GM23338 (cell line): ENCODE data around the gene DVL1. TPM values are rescaled to one million over a fixed set of nuclear protein-coding genes. Genes with fewer than 3 reads are reported as not detected.

Source experiments
- ATAC-seq: fragments of 200-7000 bp; cut with Tn5 transposase; 3 replicates; pipeline ENCODE4 v1.9.1; 2020
- DNase-seq: peaks from one replicate; pipeline ENCODE4 v3.0.0-alpha.2; 2015; ENCODE audit warnings: low spot score
- H2AFZ ChIP-seq: fragments of 200-600 bp; sonication (generic); 2 replicates; pipeline ENCODE4 v1.8.0; 2016; ENCODE audit warnings: antibody characterized with exemption, mild to moderate bottlenecking, moderate library complexity
- H3F3A ChIP-seq: fragments of 200-600 bp; sonication (generic); replicated peaks from 2 replicates; pipeline ENCODE4 v1.8.0; 2017; ENCODE audit warnings: antibody characterized with exemption, mixed run types, low read depth
- H3K27ac ChIP-seq: fragments of 200-600 bp; sonication (generic); 2 replicates; pipeline ENCODE4 v1.6.1; 2016; ENCODE audit warnings: low read depth
- H3K27me3 ChIP-seq: fragments of 200-600 bp; sonication (generic); 2 replicates; pipeline ENCODE4 v1.8.0; 2016; ENCODE audit warnings: mild to moderate bottlenecking, mixed run types, moderate library complexity; ENCODE audit not compliant: insufficient read depth
- H3K36me3 ChIP-seq: fragments of 200-600 bp; sonication (generic); 2 replicates; pipeline ENCODE4 v1.8.0; 2016; ENCODE audit warnings: mild to moderate bottlenecking; ENCODE audit not compliant: insufficient read depth
- H3K4me1 ChIP-seq: fragments of 200-600 bp; sonication (generic); 2 replicates; pipeline ENCODE4 v1.8.0; 2016; ENCODE audit warnings: mild to moderate bottlenecking, moderate library complexity; ENCODE audit not compliant: insufficient read depth
- H3K4me2 ChIP-seq: fragments of 200-600 bp; sonication (generic); 2 replicates; pipeline ENCODE4 v1.7.1; 2017; ENCODE audit warnings: mixed run types
- H3K4me3 ChIP-seq: fragments of 200-600 bp; sonication (generic); 2 replicates; pipeline ENCODE4 v1.6.1; 2016; ENCODE audit warnings: mixed run types
- H3K79me2 ChIP-seq: fragments of 200-600 bp; sonication (generic); replicated peaks from 2 replicates; pipeline ENCODE4 v1.8.0; 2017; ENCODE audit warnings: mild to moderate bottlenecking; ENCODE audit not compliant: insufficient read depth
- H3K9me2 ChIP-seq: fragments of 200-600 bp; sonication (generic); 2 replicates; pipeline ENCODE4 v1.8.0; 2017; ENCODE audit not compliant: insufficient read depth
- H4K20me1 ChIP-seq: fragments of 200-600 bp; sonication (generic); replicated peaks from 2 replicates; pipeline ENCODE4 v1.8.0; 2017; ENCODE audit warnings: mild to moderate bottlenecking; ENCODE audit not compliant: insufficient read depth
- H3K27ac Mint-ChIP-seq: 2 replicates; pipeline ENCODE4 v1.8.0; 2020; ENCODE audit warnings: inconsistent platforms, mild to moderate bottlenecking, moderate library complexity, mixed read lengths
- H3K27me3 Mint-ChIP-seq: 3 replicates; pipeline ENCODE4 v1.8.0; 2022; ENCODE audit warnings: low read depth, mild to moderate bottlenecking, moderate library complexity, mixed read lengths, inconsistent platforms; ENCODE audit not compliant: insufficient read depth, poor library complexity
- H3K36me3 Mint-ChIP-seq: 3 replicates; pipeline ENCODE4 v1.8.0; 2021; ENCODE audit warnings: low read depth, mild to moderate bottlenecking, inconsistent platforms, moderate library complexity, mixed read lengths
- H3K4me1 Mint-ChIP-seq: 3 replicates; pipeline ENCODE4 v1.8.0; 2020; ENCODE audit warnings: mild to moderate bottlenecking, inconsistent platforms, mixed read lengths
- H3K4me3 Mint-ChIP-seq: 3 replicates; pipeline ENCODE4 v1.8.0; 2021; ENCODE audit warnings: moderate library complexity, mild to moderate bottlenecking, inconsistent platforms, mixed read lengths
- H3K9me3 Mint-ChIP-seq: 3 replicates; pipeline ENCODE4 v1.8.0; 2020; ENCODE audit warnings: moderate library complexity, mild to moderate bottlenecking, inconsistent platforms, mixed read lengths
- CREB1 ChIP-seq: fragments of 250-450 bp; sonication (Bioruptor Pico); IDR thresholded peaks from 2 replicates; pipeline ENCODE4 v1.5.0; 2020; ENCODE audit warnings: low read depth, mild to moderate bottlenecking, moderate library complexity
- EZH2 ChIP-seq: fragments of 200-600 bp; sonication (generic); IDR thresholded peaks from one replicate; pipeline ENCODE4 v1.8.0; 2017; ENCODE audit warnings: antibody characterized with exemption, mild to moderate bottlenecking, low read depth; ENCODE audit not compliant: unreplicated experiment
- EZH2phosphoT487 ChIP-seq: fragments of 200-600 bp; sonication (generic); IDR thresholded peaks from one replicate; pipeline ENCODE4 v1.8.1; 2018; ENCODE audit warnings: antibody characterized with exemption; ENCODE audit not compliant: unreplicated experiment
- JUNB ChIP-seq: IDR thresholded peaks from one replicate; pipeline ENCODE4 v1.6.1; 2016; ENCODE audit warnings: antibody characterized with exemption; ENCODE audit not compliant: unreplicated experiment
- NANOG ChIP-seq: IDR thresholded peaks from 2 replicates; pipeline ENCODE4 v1.6.1; 2016; ENCODE audit warnings: antibody characterized with exemption, borderline replicate concordance
- POLR2AphosphoS5 ChIP-seq: IDR thresholded peaks from 2 replicates; pipeline ENCODE4 v1.6.1; 2016; ENCODE audit warnings: antibody characterized with exemption, low read depth
- STAT1 ChIP-seq: IDR thresholded peaks from one replicate; pipeline ENCODE4 v1.6.1; 2016; ENCODE audit warnings: antibody characterized with exemption; ENCODE audit not compliant: unreplicated experiment
- ZNF114 ChIP-seq: fragments of 250-450 bp; sonication (Bioruptor Pico); IDR thresholded peaks from 2 replicates; pipeline ENCODE4 v1.5.0; 2020; ENCODE audit warnings: mild to moderate bottlenecking, moderate library complexity
- ZNF331 ChIP-seq: fragments of 250-450 bp; sonication (Bioruptor Pico); IDR thresholded peaks from 2 replicates; pipeline ENCODE4 v1.5.0; 2020; ENCODE audit warnings: low read depth, mild to moderate bottlenecking, moderate library complexity
- polyA plus RNA-seq: library from polyadenylated mRNA; unstranded; fragments of >200 nt; fragmentation: Nextera tagmentation; extraction: Ambion mirVana; gene quantifications from 2 replicates; pipeline ENCODE4 v1.2.1, GENCODE V29; 2016
- total RNA-seq: library from RNA; depleted of rRNA; stranded (reverse); fragments of >200 nt; shearing (Covaris generic); gene quantifications from 2 replicates; pipeline ENCODE4 v1.2.3, GENCODE V29; 2014
- TF ChIP-seq, protein P1 (sequence below), 2 experiments: fragments of 200-600 bp in 1 of 2; sonication (generic) in 1 of 2; conservative IDR thresholded peaks; 2 replicates each; pipeline versions ENCODE4 v1.5.1 to v1.6.1; 2016 to 2017; ENCODE audit warnings: antibody characterized with exemption in 2 of 2, low read depth in 2 of 2, mild to moderate bottlenecking in 2 of 2, moderate library complexity in 1 of 2
- TF ChIP-seq, protein P2 (sequence below): IDR thresholded peaks from one replicate; pipeline ENCODE4 v1.6.1; 2018; ENCODE audit warnings: antibody characterized with exemption; ENCODE audit not compliant: unreplicated experiment
- TF ChIP-seq, protein P3 (sequence below): fragments of 250-450 bp; sonication (Bioruptor Pico); IDR thresholded peaks from 2 replicates; pipeline ENCODE4 v1.5.0; 2020; ENCODE audit warnings: mild to moderate bottlenecking, moderate library complexity
- TF ChIP-seq, protein P4 (sequence below): IDR thresholded peaks from 2 replicates; pipeline ENCODE4 v1.6.1; 2016; ENCODE audit warnings: antibody characterized with exemption

The DVL1 gene
- total and polyA plus RNA-seq, 2 experiments from 2014 or later, result 13.5 to 69.7 TPM

- H4K20me1 ChIP-seq, result no peaks in the 10 kb centered on the region
- no peaks in the 10 kb centered on the region for H3K36me3 ChIP-seq
- no peaks in the 10 kb centered on the region for H3K9me3 Mint-ChIP-seq
- H3F3A ChIP-seq, result no peaks in the 10 kb centered on the region
- no peak overlapping the region for H3K27ac Mint-ChIP-seq
- H3K27ac ChIP-seq, result no peak overlapping the region
- peaks cover 7% of the 10 kb centered on the region; the same call in 1 of the 2 replicates for H3K4me1 ChIP-seq
- no peak overlapping the region for H3K4me2 ChIP-seq
- no peak overlapping the region for H2AFZ ChIP-seq
- no peak for ATAC-seq
- H3K4me1 Mint-ChIP-seq, result peaks cover 20% of the 10 kb centered on the region; the same call in 2 of the 3 replicates
- H3K36me3 Mint-ChIP-seq, result no peaks in the 10 kb centered on the region; the same call in 2 of the 3 replicates
- TF ChIP-seq, protein P1, sequence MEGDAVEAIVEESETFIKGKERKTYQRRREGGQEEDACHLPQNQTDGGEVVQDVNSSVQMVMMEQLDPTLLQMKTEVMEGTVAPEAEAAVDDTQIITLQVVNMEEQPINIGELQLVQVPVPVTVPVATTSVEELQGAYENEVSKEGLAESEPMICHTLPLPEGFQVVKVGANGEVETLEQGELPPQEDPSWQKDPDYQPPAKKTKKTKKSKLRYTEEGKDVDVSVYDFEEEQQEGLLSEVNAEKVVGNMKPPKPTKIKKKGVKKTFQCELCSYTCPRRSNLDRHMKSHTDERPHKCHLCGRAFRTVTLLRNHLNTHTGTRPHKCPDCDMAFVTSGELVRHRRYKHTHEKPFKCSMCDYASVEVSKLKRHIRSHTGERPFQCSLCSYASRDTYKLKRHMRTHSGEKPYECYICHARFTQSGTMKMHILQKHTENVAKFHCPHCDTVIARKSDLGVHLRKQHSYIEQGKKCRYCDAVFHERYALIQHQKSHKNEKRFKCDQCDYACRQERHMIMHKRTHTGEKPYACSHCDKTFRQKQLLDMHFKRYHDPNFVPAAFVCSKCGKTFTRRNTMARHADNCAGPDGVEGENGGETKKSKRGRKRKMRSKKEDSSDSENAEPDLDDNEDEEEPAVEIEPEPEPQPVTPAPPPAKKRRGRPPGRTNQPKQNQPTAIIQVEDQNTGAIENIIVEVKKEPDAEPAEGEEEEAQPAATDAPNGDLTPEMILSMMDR (conservative IDR thresholded peaks at IDR 0.05; ENCODE audit: low read depth in 2 of 2), result no peak
- TF ChIP-seq EZH2, result no peak
- no peak for TF ChIP-seq ZNF331
- TF ChIP-seq, protein P2, sequence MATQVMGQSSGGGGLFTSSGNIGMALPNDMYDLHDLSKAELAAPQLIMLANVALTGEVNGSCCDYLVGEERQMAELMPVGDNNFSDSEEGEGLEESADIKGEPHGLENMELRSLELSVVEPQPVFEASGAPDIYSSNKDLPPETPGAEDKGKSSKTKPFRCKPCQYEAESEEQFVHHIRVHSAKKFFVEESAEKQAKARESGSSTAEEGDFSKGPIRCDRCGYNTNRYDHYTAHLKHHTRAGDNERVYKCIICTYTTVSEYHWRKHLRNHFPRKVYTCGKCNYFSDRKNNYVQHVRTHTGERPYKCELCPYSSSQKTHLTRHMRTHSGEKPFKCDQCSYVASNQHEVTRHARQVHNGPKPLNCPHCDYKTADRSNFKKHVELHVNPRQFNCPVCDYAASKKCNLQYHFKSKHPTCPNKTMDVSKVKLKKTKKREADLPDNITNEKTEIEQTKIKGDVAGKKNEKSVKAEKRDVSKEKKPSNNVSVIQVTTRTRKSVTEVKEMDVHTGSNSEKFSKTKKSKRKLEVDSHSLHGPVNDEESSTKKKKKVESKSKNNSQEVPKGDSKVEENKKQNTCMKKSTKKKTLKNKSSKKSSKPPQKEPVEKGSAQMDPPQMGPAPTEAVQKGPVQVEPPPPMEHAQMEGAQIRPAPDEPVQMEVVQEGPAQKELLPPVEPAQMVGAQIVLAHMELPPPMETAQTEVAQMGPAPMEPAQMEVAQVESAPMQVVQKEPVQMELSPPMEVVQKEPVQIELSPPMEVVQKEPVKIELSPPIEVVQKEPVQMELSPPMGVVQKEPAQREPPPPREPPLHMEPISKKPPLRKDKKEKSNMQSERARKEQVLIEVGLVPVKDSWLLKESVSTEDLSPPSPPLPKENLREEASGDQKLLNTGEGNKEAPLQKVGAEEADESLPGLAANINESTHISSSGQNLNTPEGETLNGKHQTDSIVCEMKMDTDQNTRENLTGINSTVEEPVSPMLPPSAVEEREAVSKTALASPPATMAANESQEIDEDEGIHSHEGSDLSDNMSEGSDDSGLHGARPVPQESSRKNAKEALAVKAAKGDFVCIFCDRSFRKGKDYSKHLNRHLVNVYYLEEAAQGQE, result no peak
- TF ChIP-seq, protein P3, sequence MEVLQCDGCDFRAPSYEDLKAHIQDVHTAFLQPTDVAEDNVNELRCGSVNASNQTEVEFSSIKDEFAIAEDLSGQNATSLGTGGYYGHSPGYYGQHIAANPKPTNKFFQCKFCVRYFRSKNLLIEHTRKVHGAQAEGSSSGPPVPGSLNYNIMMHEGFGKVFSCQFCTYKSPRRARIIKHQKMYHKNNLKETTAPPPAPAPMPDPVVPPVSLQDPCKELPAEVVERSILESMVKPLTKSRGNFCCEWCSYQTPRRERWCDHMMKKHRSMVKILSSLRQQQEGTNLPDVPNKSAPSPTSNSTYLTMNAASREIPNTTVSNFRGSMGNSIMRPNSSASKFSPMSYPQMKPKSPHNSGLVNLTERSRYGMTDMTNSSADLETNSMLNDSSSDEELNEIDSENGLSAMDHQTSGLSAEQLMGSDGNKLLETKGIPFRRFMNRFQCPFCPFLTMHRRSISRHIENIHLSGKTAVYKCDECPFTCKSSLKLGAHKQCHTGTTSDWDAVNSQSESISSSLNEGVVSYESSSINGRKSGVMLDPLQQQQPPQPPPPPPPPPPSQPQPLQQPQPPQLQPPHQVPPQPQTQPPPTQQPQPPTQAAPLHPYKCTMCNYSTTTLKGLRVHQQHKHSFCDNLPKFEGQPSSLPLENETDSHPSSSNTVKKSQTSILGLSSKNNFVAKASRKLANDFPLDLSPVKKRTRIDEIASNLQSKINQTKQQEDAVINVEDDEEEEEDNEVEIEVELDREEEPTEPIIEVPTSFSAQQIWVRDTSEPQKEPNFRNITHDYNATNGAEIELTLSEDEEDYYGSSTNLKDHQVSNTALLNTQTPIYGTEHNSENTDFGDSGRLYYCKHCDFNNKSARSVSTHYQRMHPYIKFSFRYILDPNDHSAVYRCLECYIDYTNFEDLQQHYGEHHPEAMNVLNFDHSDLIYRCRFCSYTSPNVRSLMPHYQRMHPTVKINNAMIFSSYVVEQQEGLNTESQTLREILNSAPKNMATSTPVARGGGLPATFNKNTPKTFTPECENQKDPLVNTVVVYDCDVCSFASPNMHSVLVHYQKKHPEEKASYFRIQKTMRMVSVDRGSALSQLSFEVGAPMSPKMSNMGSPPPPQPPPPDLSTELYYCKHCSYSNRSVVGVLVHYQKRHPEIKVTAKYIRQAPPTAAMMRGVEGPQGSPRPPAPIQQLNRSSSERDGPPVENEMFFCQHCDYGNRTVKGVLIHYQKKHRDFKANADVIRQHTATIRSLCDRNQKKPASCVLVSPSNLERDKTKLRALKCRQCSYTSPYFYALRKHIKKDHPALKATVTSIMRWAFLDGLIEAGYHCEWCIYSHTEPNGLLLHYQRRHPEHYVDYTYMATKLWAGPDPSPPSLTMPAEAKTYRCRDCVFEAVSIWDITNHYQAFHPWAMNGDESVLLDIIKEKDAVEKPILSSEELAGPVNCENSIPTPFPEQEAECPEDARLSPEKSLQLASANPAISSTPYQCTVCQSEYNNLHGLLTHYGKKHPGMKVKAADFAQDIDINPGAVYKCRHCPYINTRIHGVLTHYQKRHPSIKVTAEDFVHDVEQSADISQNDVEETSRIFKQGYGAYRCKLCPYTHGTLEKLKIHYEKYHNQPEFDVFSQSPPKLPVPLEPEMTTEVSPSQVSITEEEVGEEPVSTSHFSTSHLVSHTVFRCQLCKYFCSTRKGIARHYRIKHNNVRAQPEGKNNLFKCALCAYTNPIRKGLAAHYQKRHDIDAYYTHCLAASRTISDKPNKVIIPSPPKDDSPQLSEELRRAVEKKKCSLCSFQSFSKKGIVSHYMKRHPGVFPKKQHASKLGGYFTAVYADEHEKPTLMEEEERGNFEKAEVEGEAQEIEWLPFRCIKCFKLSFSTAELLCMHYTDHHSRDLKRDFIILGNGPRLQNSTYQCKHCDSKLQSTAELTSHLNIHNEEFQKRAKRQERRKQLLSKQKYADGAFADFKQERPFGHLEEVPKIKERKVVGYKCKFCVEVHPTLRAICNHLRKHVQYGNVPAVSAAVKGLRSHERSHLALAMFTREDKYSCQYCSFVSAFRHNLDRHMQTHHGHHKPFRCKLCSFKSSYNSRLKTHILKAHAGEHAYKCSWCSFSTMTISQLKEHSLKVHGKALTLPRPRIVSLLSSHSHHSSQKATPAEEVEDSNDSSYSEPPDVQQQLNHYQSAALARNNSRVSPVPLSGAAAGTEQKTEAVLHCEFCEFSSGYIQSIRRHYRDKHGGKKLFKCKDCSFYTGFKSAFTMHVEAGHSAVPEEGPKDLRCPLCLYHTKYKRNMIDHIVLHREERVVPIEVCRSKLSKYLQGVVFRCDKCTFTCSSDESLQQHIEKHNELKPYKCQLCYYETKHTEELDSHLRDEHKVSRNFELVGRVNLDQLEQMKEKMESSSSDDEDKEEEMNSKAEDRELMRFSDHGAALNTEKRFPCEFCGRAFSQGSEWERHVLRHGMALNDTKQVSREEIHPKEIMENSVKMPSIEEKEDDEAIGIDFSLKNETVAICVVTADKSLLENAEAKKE (CRISPR knock-in tag), result no peak
- TF ChIP-seq JUNB, result no peak
- TF ChIP-seq CREB1 (CRISPR knock-in tag), result no peak
- TF ChIP-seq EZH2phosphoT487, result no peak
- no peak for TF ChIP-seq ZNF114
- no peak for TF ChIP-seq POLR2AphosphoS5
- TF ChIP-seq, protein P4, sequence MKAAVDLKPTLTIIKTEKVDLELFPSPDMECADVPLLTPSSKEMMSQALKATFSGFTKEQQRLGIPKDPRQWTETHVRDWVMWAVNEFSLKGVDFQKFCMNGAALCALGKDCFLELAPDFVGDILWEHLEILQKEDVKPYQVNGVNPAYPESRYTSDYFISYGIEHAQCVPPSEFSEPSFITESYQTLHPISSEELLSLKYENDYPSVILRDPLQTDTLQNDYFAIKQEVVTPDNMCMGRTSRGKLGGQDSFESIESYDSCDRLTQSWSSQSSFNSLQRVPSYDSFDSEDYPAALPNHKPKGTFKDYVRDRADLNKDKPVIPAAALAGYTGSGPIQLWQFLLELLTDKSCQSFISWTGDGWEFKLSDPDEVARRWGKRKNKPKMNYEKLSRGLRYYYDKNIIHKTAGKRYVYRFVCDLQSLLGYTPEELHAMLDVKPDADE, result no peak
- TF ChIP-seq STAT1, result no peak
- no peak for TF ChIP-seq NANOG
- H3K4me3 Mint-ChIP-seq, result no peak overlapping the region
- peaks cover 5% of the 10 kb centered on the region; the same call in 1 of the 2 replicates for H3K79me2 ChIP-seq
- H3K9me2 ChIP-seq, result no peaks in the 10 kb centered on the region
- peaks cover 15% of the 10 kb centered on the region for H3K27me3 Mint-ChIP-seq
- H3K4me3 ChIP-seq, result no peak overlapping the region
- no peaks in the 10 kb centered on the region for H3K27me3 ChIP-seq
- no peak for DNase-seq
Measured at GRCh38 chr1:1303736-1304135, 45.5 kb downstream of the DVL1 start.
